OCI-LY7 (cell line): Measurements from ENCODE around the gene PIGH. TPM values are rescaled to one million over a fixed set of nuclear protein-coding genes. Genes with fewer than 3 reads are reported as not detected.

ENCODE experiments used
- BruUV-seq: library from RNA; stranded (reverse); fragments of 400-500 nt; replicated peaks from 2 replicates; lab custom pipeline; 2021; lab: Mats Ljungman, UMichigan
- CTCF ChIA-PET: fragments of 300-600 bp; sonication (Branson Sonifier 250); formaldehyde crosslinking; loops from one replicate; lab custom pipeline; 2022; ENCODE audit warnings: antibody characterized with exemption; ENCODE audit not compliant: unreplicated experiment; lab: Charles Lee
- POLR2A ChIA-PET: fragments of 300-600 bp; sonication (Branson Sonifier 250); formaldehyde crosslinking; loops from one replicate; lab custom pipeline; 2022; ENCODE audit warnings: antibody characterized with exemption; lab: Charles Lee
- DNase-seq: peaks from one replicate; pipeline ENCODE4 v3.0.0-alpha.2; 2015; ENCODE audit warnings: low spot score
- H2AFZ ChIP-seq: fragments of 200-600 bp; sonication (generic), shearing (Covaris generic); 2 replicates; pipeline ENCODE4 v1.6.1; 2014; ENCODE audit warnings: mild to moderate bottlenecking, antibody characterized with exemption, low read length, moderate library complexity
- H3K27ac ChIP-seq: fragments of 200-600 bp; sonication (generic); 2 replicates; pipeline ENCODE4 v1.5.1; 2014; ENCODE audit warnings: mixed run types, low read depth, mild to moderate bottlenecking, moderate library complexity, low read length, inconsistent platforms; ENCODE audit not compliant: poor library complexity, severe bottlenecking
- H3K36me3 ChIP-seq: fragments of 200-600 bp; sonication (generic); 2 replicates; pipeline ENCODE4 v1.6.1; 2014; ENCODE audit warnings: mild to moderate bottlenecking, antibody characterized with exemption, low read length, moderate library complexity, mixed read lengths; ENCODE audit not compliant: insufficient read depth
- H3K4me1 ChIP-seq: fragments of 200-600 bp; sonication (generic); 2 replicates; pipeline ENCODE4 v1.5.1; 2014; ENCODE audit warnings: mild to moderate bottlenecking, low read length; ENCODE audit not compliant: insufficient read depth, poor library complexity, severe bottlenecking
- H3K4me2 ChIP-seq: fragments of 200-600 bp; sonication (generic); 2 replicates; pipeline ENCODE4 v1.6.1; 2014; ENCODE audit warnings: mild to moderate bottlenecking, low read length
- H3K4me3 ChIP-seq: fragments of 200-600 bp; sonication (generic); 2 replicates; pipeline ENCODE4 v1.5.1; 2014; ENCODE audit warnings: mild to moderate bottlenecking, low read depth, low read length; ENCODE audit not compliant: poor library complexity, severe bottlenecking
- H3K79me2 ChIP-seq: fragments of 200-600 bp; sonication (generic); 2 replicates; pipeline ENCODE4 v1.6.1; 2016; ENCODE audit warnings: low read depth, mild to moderate bottlenecking, low read length, moderate library complexity, mixed read lengths; ENCODE audit not compliant: insufficient read depth
- H3K9me2 ChIP-seq: fragments of 200-600 bp; sonication (generic); 2 replicates; pipeline ENCODE4 v1.6.1; 2016; ENCODE audit warnings: mild to moderate bottlenecking, low read length, mixed read lengths; ENCODE audit not compliant: insufficient read depth
- H3K9me3 ChIP-seq: fragments of 200-600 bp; sonication (generic); 2 replicates; pipeline ENCODE4 v1.6.1; 2014; ENCODE audit warnings: mild to moderate bottlenecking, mixed run types, low read length, mixed read lengths
- H4K20me1 ChIP-seq: fragments of 200-600 bp; sonication (generic); 2 replicates; pipeline ENCODE4 v1.6.1; 2014; ENCODE audit warnings: mild to moderate bottlenecking, antibody characterized with exemption, low read length, moderate library complexity, mixed read lengths; ENCODE audit not compliant: insufficient read depth
- EZH2phosphoT487 ChIP-seq: fragments of 200-600 bp; sonication (generic); IDR thresholded peaks from 2 replicates; pipeline ENCODE4 v1.6.1; 2018; ENCODE audit warnings: low read depth, borderline replicate concordance, mild to moderate bottlenecking, mixed run types, antibody characterized with exemption, low read length, moderate library complexity, mixed read lengths
- intact Hi-C: fragments of 100-400 bp; cut with micrococcal nuclease; formaldehyde crosslinking; loops from one replicate; pipeline ENCODE4 v1.10.0; 2022; ENCODE audit not compliant: unreplicated experiment
- total RNA-seq, 2 experiments: library from RNA; depleted of rRNA in 1 of 2; stranded (reverse); fragments of >200 nt in 1 of 2; shearing (Covaris generic) in 1 of 2; gene quantifications; 2 replicates each; pipeline ENCODE4 v1.2.3, GENCODE V29; 2014 to 2022
- TF ChIP-seq, protein P1 (sequence below): fragments of 200-600 bp; sonication (generic); conservative IDR thresholded peaks from 2 replicates; pipeline ENCODE4 v1.5.1; 2014; ENCODE audit warnings: mild to moderate bottlenecking, antibody characterized with exemption, low read length, moderate library complexity, mixed read lengths

PIGH gene
- total RNA-seq, 2 experiments from 2014 or later = 15.5 to 23.0 TPM

DNA sequence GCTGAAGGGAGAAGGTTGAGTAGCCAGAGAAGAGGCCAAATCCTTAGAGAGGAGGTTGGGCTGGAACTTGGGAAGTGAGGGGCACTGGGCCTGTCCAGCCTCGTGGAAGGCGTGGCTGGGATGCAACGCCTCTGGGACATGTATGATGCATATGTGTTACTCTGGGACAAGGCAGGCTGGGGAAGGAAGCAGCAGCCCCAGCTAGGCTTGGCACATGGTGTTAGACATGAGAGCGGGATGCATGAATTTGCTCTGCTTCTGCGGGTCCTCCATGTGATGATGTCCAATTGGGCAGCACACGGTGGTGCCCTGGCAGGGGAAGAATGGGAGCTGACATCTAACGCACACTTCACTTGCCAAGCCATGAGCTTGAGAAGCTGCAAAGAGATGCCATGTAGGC, 45.7 kb downstream of the PIGH start:
- Histone ChIP-seq H2AFZ (no peak overlapping the region), H3K27ac (no peak overlapping the region), H3K4me1 (no peaks in the 10 kb centered on the region), H3K9me3 (no peaks in the 10 kb centered on the region), H3K79me2 (no peaks in the 10 kb centered on the region), H4K20me1 (no peaks in the 10 kb centered on the region), H3K9me2 (no peaks in the 10 kb centered on the region), H3K36me3 (no peaks in the 10 kb centered on the region), H3K4me2 (no peak overlapping the region), H3K4me3 (no peak overlapping the region)
- intact Hi-C loops = no loop called here
- TF ChIP-seq EZH2phosphoT487 = no peak
- TF ChIP-seq, protein P1, sequence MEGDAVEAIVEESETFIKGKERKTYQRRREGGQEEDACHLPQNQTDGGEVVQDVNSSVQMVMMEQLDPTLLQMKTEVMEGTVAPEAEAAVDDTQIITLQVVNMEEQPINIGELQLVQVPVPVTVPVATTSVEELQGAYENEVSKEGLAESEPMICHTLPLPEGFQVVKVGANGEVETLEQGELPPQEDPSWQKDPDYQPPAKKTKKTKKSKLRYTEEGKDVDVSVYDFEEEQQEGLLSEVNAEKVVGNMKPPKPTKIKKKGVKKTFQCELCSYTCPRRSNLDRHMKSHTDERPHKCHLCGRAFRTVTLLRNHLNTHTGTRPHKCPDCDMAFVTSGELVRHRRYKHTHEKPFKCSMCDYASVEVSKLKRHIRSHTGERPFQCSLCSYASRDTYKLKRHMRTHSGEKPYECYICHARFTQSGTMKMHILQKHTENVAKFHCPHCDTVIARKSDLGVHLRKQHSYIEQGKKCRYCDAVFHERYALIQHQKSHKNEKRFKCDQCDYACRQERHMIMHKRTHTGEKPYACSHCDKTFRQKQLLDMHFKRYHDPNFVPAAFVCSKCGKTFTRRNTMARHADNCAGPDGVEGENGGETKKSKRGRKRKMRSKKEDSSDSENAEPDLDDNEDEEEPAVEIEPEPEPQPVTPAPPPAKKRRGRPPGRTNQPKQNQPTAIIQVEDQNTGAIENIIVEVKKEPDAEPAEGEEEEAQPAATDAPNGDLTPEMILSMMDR = no peak
- ChIA-PET CTCF (no interaction called here), POLR2A (no interaction called here)
- no peak for DNase-seq
- no TSS peak for BruUV-seq

DNA sequence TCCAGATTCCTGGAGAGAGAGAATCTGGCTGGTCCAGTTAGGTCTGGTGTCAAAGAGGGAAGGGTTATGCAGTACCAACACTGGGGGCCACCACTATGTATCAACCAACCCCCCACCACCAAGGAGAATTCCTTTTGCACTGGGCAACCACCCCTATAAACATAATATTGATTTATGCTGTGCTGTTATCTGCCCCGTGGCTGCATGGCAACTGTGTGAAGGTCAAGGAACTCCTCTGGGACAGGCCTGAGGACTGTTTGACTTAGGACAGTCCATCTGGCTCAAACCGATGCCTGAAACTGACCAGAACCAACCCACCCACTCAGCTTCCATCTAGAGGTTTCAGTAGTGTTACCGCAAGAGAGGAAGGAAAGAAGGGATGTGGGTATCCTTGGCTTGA, 46.5 kb downstream of the PIGH start:
- BruUV-seq = no TSS peak
- intact Hi-C loops = no loop called here
- Histone ChIP-seq H3K36me3 (no peaks in the 10 kb centered on the region), H3K79me2 (no peaks in the 10 kb centered on the region), H3K4me1 (no peaks in the 10 kb centered on the region), H3K9me2 (no peaks in the 10 kb centered on the region), H3K4me2 (no peak overlapping the region), H3K4me3 (no peak overlapping the region), H2AFZ (no peak overlapping the region), H4K20me1 (no peaks in the 10 kb centered on the region), H3K9me3 (no peaks in the 10 kb centered on the region), H3K27ac (no peak overlapping the region)
- DNase-seq = no peak
- POLR2A ChIA-PET = no interaction called here
- CTCF ChIA-PET = no interaction called here
- TF ChIP-seq, protein P1 = no peak
- TF ChIP-seq EZH2phosphoT487 = no peak

DNA sequence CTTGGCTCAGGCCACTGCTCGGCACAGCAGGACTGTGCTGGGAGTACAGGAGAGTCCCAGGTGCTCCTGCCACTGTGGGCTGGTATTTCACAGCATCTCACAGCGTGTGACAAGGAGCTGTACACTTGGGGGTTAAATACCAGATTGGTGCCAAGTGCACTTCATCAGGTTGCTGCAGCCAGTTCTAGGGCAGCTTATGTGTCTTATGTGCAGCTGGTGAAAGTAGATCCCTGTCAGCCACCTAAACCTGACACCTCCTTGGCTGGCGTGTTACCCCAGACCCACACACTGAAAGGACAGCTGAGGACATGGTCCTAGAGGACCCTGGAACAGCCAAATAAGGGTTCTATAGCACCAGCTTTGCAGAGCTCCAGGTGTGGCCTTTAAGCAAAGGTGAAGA, 48.1 kb downstream of the PIGH start:
- Histone ChIP-seq H3K9me3 (no peaks in the 10 kb centered on the region), H3K4me1 (no peaks in the 10 kb centered on the region), H3K9me2 (no peaks in the 10 kb centered on the region), H4K20me1 (no peaks in the 10 kb centered on the region), H3K79me2 (no peaks in the 10 kb centered on the region), H3K27ac (no peak overlapping the region), H3K36me3 (no peaks in the 10 kb centered on the region), H2AFZ (no peak overlapping the region), H3K4me2 (no peak overlapping the region), H3K4me3 (no peak overlapping the region)
- intact Hi-C loops = no loop called here
- TF ChIP-seq, protein P1 = no peak
- no peak for TF ChIP-seq EZH2phosphoT487
- BruUV-seq = no TSS peak
- ChIA-PET POLR2A (interaction anchor here (0.7 kb wide), 1 partner anchor 193 kb away, joined by 3 read pairs; no protein-coding TSS in a partner anchor), CTCF (no interaction called here)
- no peak for DNase-seq
